Lower lobe of right lung (tissue), 2 donors: ENCODE measurements around the gene PPIL6. TPM values are rescaled to one million over a fixed set of nuclear protein-coding genes. Genes with fewer than 3 reads are reported as not detected.

ENCODE experiments used
- ATAC-seq, 2 donors: fragments of 200-7000 bp; cut with Tn5 transposase; one replicate each; pipeline ENCODE4 v1.9.1; 2020 to 2022; ENCODE audit warnings: mild to moderate bottlenecking in 2 of 2, moderate library complexity in 2 of 2
- DNase-seq: peaks from one replicate; pipeline ENCODE4 v3.0.0-alpha.2; 2020
- H3K27ac ChIP-seq: fragments of 200-600 bp; one replicate; pipeline ENCODE4 v1.8.0; 2022
- H3K27me3 ChIP-seq: fragments of 200-600 bp; one replicate; pipeline ENCODE4 v1.8.0; 2022; ENCODE audit warnings: low read depth
- H3K36me3 ChIP-seq: fragments of 200-600 bp; one replicate; pipeline ENCODE4 v1.8.0; 2022; ENCODE audit warnings: mild to moderate bottlenecking
- H3K4me1 ChIP-seq: fragments of 200-600 bp; one replicate; pipeline ENCODE4 v1.8.0; 2022
- H3K4me3 ChIP-seq: fragments of 200-600 bp; one replicate; pipeline ENCODE4 v1.8.0; 2022; ENCODE audit warnings: mild to moderate bottlenecking
- H3K9me3 ChIP-seq: fragments of 200-600 bp; one replicate; pipeline ENCODE4 v1.8.0; 2022
- CTCF ChIP-seq: fragments of 200-600 bp; IDR thresholded peaks from one replicate; pipeline ENCODE4 v1.8.0; 2022; ENCODE audit warnings: antibody characterized with exemption, mild to moderate bottlenecking
- intact Hi-C: fragments of 100-400 bp; cut with DNase I; formaldehyde crosslinking; loops from one replicate; pipeline ENCODE4 v1.11.0; 2022
- total RNA-seq: library from RNA; stranded (reverse); fragmentation: NEBNext Ultra II Directional; extraction: Animal tissue kit (Norgen Biotek cat#: 25700); gene quantifications from one replicate; pipeline ENCODE4 v1.2.1, GENCODE V29; 2021
- donor health status: DM: no; HTN: yes; CAD: no; lungs with severe emphysema.

The PPIL6 gene
- total RNA-seq, 1 donor from 2014 or later: 10.6 TPM

- intact Hi-C loops: no loop called here
- Histone ChIP-seq H3K36me3 (peaks cover 48% of the 10 kb centered on the region), H3K9me3 (no peaks in the 10 kb centered on the region), H3K27ac (no peak overlapping the region), H3K27me3 (no peaks in the 10 kb centered on the region), H3K4me3 (no peak overlapping the region), H3K4me1 (peaks cover 28% of the 10 kb centered on the region)
- no peak for TF ChIP-seq CTCF
- no peak for ATAC-seq
- DNase-seq: no peak
Observed at GRCh38 chr6:109442393-109442924, 2.0 kb upstream of the PPIL6 start.

- no peaks in the 10 kb centered on the region for H3K27me3 ChIP-seq
- ATAC-seq: peak; percentile 58 to 61
- peaks cover 28% of the 10 kb centered on the region for H3K4me1 ChIP-seq
- intact Hi-C loops: no loop called here
- TF ChIP-seq CTCF: no peak
- H3K4me3 ChIP-seq: peak overlapping the region; percentile 74
- H3K9me3 ChIP-seq: no peaks in the 10 kb centered on the region
- peaks cover 38% of the 10 kb centered on the region for H3K36me3 ChIP-seq
- peak; percentile 76 for DNase-seq
- peak overlapping the region; percentile 93 for H3K27ac ChIP-seq
Observed at GRCh38 chr6:109441069-109441816, 815 bp upstream of the PPIL6 start.

- no peak overlapping the region for H3K4me3 ChIP-seq
- no peaks in the 10 kb centered on the region for H3K27me3 ChIP-seq
- H3K4me1 ChIP-seq: peaks cover 11% of the 10 kb centered on the region
- no peaks in the 10 kb centered on the region for H3K9me3 ChIP-seq
- intact Hi-C loops: no loop called here
- no peak overlapping the region for H3K27ac ChIP-seq
- DNase-seq (no peak), ATAC-seq (no peak)
- no peak for TF ChIP-seq CTCF
- no peaks in the 10 kb centered on the region for H3K36me3 ChIP-seq
Observed at GRCh38 chr6:109436041-109436440, 4.4 kb downstream of the PPIL6 start.

- peak in 1 of 2 donors; percentile 33 for ATAC-seq
- no peak overlapping the region for H3K27ac ChIP-seq
Observed at GRCh38 chr6:109434456-109434855, 6.0 kb downstream of the PPIL6 start.

DNA sequence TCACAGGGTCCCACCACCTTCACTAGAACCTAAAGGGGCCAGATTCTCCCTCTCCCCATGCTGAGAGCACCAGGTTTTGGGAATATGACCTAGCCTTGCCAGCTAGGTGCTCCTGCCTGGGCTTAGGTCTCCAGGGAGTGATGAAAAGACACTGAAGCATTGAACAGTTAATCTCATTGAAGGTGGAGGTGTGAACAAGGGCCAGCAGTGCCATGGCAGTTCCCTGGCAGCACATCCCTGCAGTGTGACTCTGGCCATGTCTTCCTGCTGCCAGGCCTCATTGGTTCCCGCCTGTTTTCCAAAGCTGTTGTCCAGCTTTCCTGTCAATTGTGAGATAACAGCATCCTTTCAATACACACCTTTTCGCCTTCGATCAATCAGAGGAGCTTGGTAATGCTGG is 10.9 kb downstream of the PPIL6 start:
- Histone ChIP-seq H3K4me3 (no peak overlapping the region), H3K27ac (no peak overlapping the region), H3K4me1 (peaks cover 9% of the 10 kb centered on the region), H3K27me3 (no peaks in the 10 kb centered on the region), H3K36me3 (no peaks in the 10 kb centered on the region), H3K9me3 (no peaks in the 10 kb centered on the region)
- DNase-seq (no peak), ATAC-seq (no peak)
- no peak for TF ChIP-seq CTCF
- intact Hi-C loops: no loop called here

More at GRCh38 chr6:109434456-109434855, 6.0 kb downstream of the PPIL6 start:
- no peaks in the 10 kb centered on the region for H3K9me3 ChIP-seq
- DNase-seq: no peak
- intact Hi-C loops: no loop called here
- no peaks in the 10 kb centered on the region for H3K36me3 ChIP-seq
- no peak overlapping the region for H3K4me3 ChIP-seq
- H3K27me3 ChIP-seq: no peaks in the 10 kb centered on the region
- TF ChIP-seq CTCF: no peak
- H3K4me1 ChIP-seq: peaks cover 8% of the 10 kb centered on the region
